GM12878 (cell line): ENCODE data around the gene RHEBL1. TPM values are rescaled to one million over a fixed set of nuclear protein-coding genes. Genes with fewer than 3 reads are reported as not detected.

Experiments used
- ATAC-seq: fragments of 200-7000 bp; cut with Tn5 transposase; 3 replicates; pipeline ENCODE4 v1.9.1; 2020; ENCODE audit warnings: mild to moderate bottlenecking, moderate library complexity
- BruUV-seq: library from RNA; stranded (reverse); fragments of 400-500 nt; replicated peaks from 2 replicates; lab custom pipeline; 2021; lab: Mats Ljungman, UMichigan
- CTCF ChIA-PET: fragments of 300-600 bp; sonication (Branson Sonifier 250); formaldehyde crosslinking; extraction: SDS; loops from one replicate; lab custom pipeline; 2021; ENCODE audit warnings: inconsistent platforms; lab: Yijun Ruan, JAX
- POLR2A ChIA-PET: fragments of 350-600 bp; formaldehyde crosslinking; extraction: SDS; loops from one replicate; lab custom pipeline; 2021; ENCODE audit warnings: inconsistent platforms; lab: Charles Lee
- RAD21 ChIA-PET: fragments of 300-600 bp; sonication (Branson Sonifier 250); formaldehyde crosslinking; loops from one replicate; lab custom pipeline; 2023; ENCODE audit warnings: antibody characterized with exemption; ENCODE audit not compliant: unreplicated experiment; lab: Charles Lee
- SMC1A ChIA-PET: fragments of 300-600 bp; sonication (Branson Sonifier 250); formaldehyde crosslinking; loops from one replicate; lab custom pipeline; 2023; ENCODE audit not compliant: unreplicated experiment, uncharacterized antibody; lab: Charles Lee
- DNase-seq: peaks from one replicate; pipeline ENCODE4 v3.0.0-alpha.2; 2011; ENCODE audit warnings: low read depth, low spot score
- FAIRE-seq: peaks from 3 replicates; lab custom pipeline; 2011; peaks lifted over from hg19 to GRCh38; lab: Jason Lieb, UNC
- H2AFZ ChIP-seq: 2 replicates; pipeline ENCODE4 v1.6.0; 2011; ENCODE audit warnings: low read depth, low read length, control low read depth; ENCODE audit not compliant: control insufficient read depth
- H3K27ac ChIP-seq: 2 replicates; pipeline ENCODE4 v1.5.1; 2011; ENCODE audit warnings: control low read depth; ENCODE audit not compliant: control insufficient read depth, insufficient read depth
- H3K27me3 ChIP-seq, 2 experiments: replicated peaks in 1 of 2; 2 replicates each; pipeline versions ENCODE4 v1.6.0 to v1.6.1; 2011; ENCODE audit warnings: low read length in 1 of 2; ENCODE audit not compliant: control insufficient read depth in 2 of 2, insufficient read depth in 2 of 2
- H3K36me3 ChIP-seq, 2 experiments: 2 replicates each; pipeline ENCODE4 v1.5.1; 2011; ENCODE audit warnings: low read length in 1 of 2; ENCODE audit not compliant: control insufficient read depth in 2 of 2, insufficient read depth in 2 of 2
- H3K4me1 ChIP-seq: 2 replicates; pipeline ENCODE4 v1.6.1; 2011; ENCODE audit warnings: mild to moderate bottlenecking, low read length, moderate library complexity, mixed read lengths; ENCODE audit not compliant: control insufficient read depth, insufficient read depth
- H3K4me2 ChIP-seq: 2 replicates; pipeline ENCODE4 v1.6.0; 2011; ENCODE audit warnings: control low read depth; ENCODE audit not compliant: control insufficient read depth, insufficient read depth
- H3K4me3 ChIP-seq: fragments of 200-600 bp; sonication (generic); 2 replicates; pipeline ENCODE4 v1.5.1; 2016
- H3K79me2 ChIP-seq: 2 replicates; pipeline ENCODE4 v1.6.0; 2011; ENCODE audit warnings: low read length; ENCODE audit not compliant: control insufficient read depth, insufficient read depth
- H3K9ac ChIP-seq: 2 replicates; pipeline ENCODE4 v1.8.0; 2011; ENCODE audit warnings: low read length, control low read depth, mixed read lengths; ENCODE audit not compliant: control insufficient read depth, insufficient read depth
- H3K9me3 ChIP-seq: replicated peaks from 3 replicates; pipeline ENCODE4 v1.5.1; 2011; ENCODE audit warnings: mild to moderate bottlenecking, low read length; ENCODE audit not compliant: control insufficient read depth, insufficient read depth
- H4K20me1 ChIP-seq: 2 replicates; pipeline ENCODE4 v1.6.0; 2011; ENCODE audit not compliant: control insufficient read depth, insufficient read depth
- CHD4 ChIP-seq: fragments of 200-600 bp; sonication (generic); IDR thresholded peaks from 2 replicates; pipeline ENCODE4 v1.6.1; 2016; ENCODE audit warnings: mild to moderate bottlenecking
- HDAC2 ChIP-seq: fragments of 200-600 bp; sonication (generic); IDR thresholded peaks from 2 replicates; pipeline ENCODE4 v1.6.1; 2017
- KAT2A ChIP-seq: conservative IDR thresholded peaks from 2 replicates; pipeline ENCODE4 v1.6.1; 2011; ENCODE audit warnings: low read depth, low read length; ENCODE audit not compliant: control insufficient read depth
- NFXL1 ChIP-seq: fragments of 450-650 bp; IDR thresholded peaks from 2 replicates; pipeline ENCODE4 v1.6.1; 2017; ENCODE audit warnings: antibody characterized with exemption, mild to moderate bottlenecking, borderline replicate concordance
- RAD21 ChIP-seq: IDR thresholded peaks from 2 replicates; pipeline ENCODE4 v1.6.1; 2011; ENCODE audit warnings: mild to moderate bottlenecking, low read depth, low read length, moderate library complexity; ENCODE audit not compliant: insufficient read depth
- whole genome bisulfite sequencing: methylation state at CpG from one replicate; pipeline ENCODE4 v1.1.6; 2016; ENCODE audit warnings: low lambda C conversion rate; ENCODE audit not compliant: insufficient replicate concordance, insufficient coverage; ENCODE audit errors: missing lambda C conversion rate; 5-methylcytosine and 5-hydroxymethylcytosine counted together
- in situ Hi-C: fragments of 300-500 bp; cut with MboI; formaldehyde crosslinking; loops from 9 replicates; pipeline ENCODE4 v1.14.3; 2018; ENCODE audit warnings: mixed read lengths
- intact Hi-C: fragments of 100-400 bp; cut with micrococcal nuclease; formaldehyde crosslinking; loops from one replicate; pipeline ENCODE4 v1.14.2; 2022; ENCODE audit not compliant: unreplicated experiment
- polyA plus RNA-seq, 11 experiments: library from polyadenylated mRNA; depleted of rRNA in 4 of 11; unstranded in 6 of 11; stranded (reverse) in 5 of 11; fragments of >200 nt; fragmentation: Nextera tagmentation in 4 of 11; fragmentation: Illumina TruSeq in 1 of 11; extraction: Ambion mirVana in 4 of 11; extraction: Trizol in 1 of 11; gene quantifications; 1 replicate in 1 of 11; 2 replicates in 10 of 11; pipeline versions ENCODE4 v1.2.1 to v1.2.3, GENCODE V29; 2011 to 2016; ENCODE audit warnings: inconsistent platforms in 2 of 11, missing spikeins in 2 of 11, low read depth in 1 of 11
- total RNA-seq, 4 experiments: library from RNA; depleted of rRNA in 3 of 4; stranded (reverse); fragments of >200 nt in 3 of 4; fragmentation: Illumina TruSeq in 1 of 4; extraction: Trizol in 1 of 4; gene quantifications; 2 replicates each; pipeline versions ENCODE4 v1.2.1 to v1.2.3, GENCODE V29; 2013 to 2021

Gene RHEBL1
- total and polyA plus RNA-seq, 10 of the 15 experiments (the other 5 are each of a cell fraction or from before 2014, with no cell fraction given), result 5.9 to 18.7 (median 12.0) TPM

DNA sequence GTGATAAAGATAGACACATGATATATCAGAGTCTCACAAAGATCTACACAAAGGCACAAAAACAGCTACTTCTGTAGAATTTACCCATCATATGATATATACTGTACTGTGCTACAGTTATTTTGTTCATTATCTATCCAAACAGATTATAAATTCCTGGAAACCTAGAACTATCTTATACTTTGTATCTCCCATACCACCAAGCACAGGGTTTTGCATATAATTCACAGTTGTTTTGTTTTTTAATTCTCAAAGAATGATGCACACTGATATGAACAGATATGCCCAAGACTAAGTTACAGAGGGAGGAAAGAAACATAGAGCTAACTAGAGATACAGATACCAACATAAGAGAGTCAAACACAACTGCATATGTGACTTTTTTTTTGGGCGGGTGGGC is 54.6 kb downstream of the RHEBL1 start:
- WGBS, result 94% methylated on average over 1 of the region's 1 CpG
- H3K9ac ChIP-seq, result no peak overlapping the region

More for the DNA sequence above, 54.6 kb downstream of the RHEBL1 start:
- Histone ChIP-seq H3K4me2 (no peak overlapping the region), H3K36me3 (peaks cover 0 to 20% of the 10 kb centered on the region in 2 experiments; a peak in 2 of 4 replicates), H3K27me3 (no peaks in the 10 kb centered on the region), H3K4me3 (no peak overlapping the region), H4K20me1 (no peaks in the 10 kb centered on the region), H3K9me3 (no peaks in the 10 kb centered on the region), H3K79me2 (peaks cover 21% of the 10 kb centered on the region), H3K27ac (no peak overlapping the region), H3K4me1 (0 out of 2 replicates have a peak, but pooled peaks cover 3% of the 10 kb centered on the region), H2AFZ (no peak overlapping the region)
- no peak for FAIRE-seq
- ChIA-PET POLR2A (interaction anchor here (1.1 to 4.9 kb wide), 3 partner anchors 16 to 163 kb away, joined by 3 to 52 read pairs (median 4); partner anchors contain the start of gene DDN), CTCF (interaction anchor here (0.7 to 11.1 kb wide), 10 partner anchors 9 to 163 kb away, joined by 3 to 172 read pairs (median 6); partner anchors contain the start of genes DDN and DDX23), RAD21 (interaction anchor here (1.2 to 5.0 kb wide), 2 partner anchors 17 to 27 kb away, joined by 4 to 62 read pairs; partner anchors contain the start of gene DDN), SMC1A (interaction anchor here (0.7 to 7.5 kb wide), 5 partner anchors 10 to 45 kb away, joined by 3 to 47 read pairs (median 6); partner anchors contain the start of gene DDN)
- TF ChIP-seq CHD4, result no peak
- TF ChIP-seq KAT2A, result no peak
- TF ChIP-seq HDAC2, result no peak
- TF ChIP-seq RAD21, result no peak
- no peak for TF ChIP-seq NFXL1
- no peak for ATAC-seq
- intact Hi-C loops, result no loop called here
- BruUV-seq, result no TSS peak
- in situ Hi-C loops, result no loop called here
- no peak for DNase-seq

Other genes starting within 250 kb of the RHEBL1 start
Only the 7 nearest of the 15 such genes appear.
- not detected in 2 replicates for gene WNT1, start 91.7 kb downstream of the RHEBL1 start, total RNA-seq (2014; rRNA removed)
- gene WNT1, start 91.7 kb downstream of the RHEBL1 start, total RNA-seq (2014; rRNA removed; fragmentation: Illumina TruSeq; extraction: Trizol), result not detected in 2 replicates
- not detected in 2 replicates for gene WNT1, start 91.7 kb downstream of the RHEBL1 start, total RNA-seq (2021)
- gene WNT1, start 91.7 kb downstream of the RHEBL1 start, polyA plus RNA-seq (2011; rRNA removed), result not detected in 2 replicates
- not detected in 2 replicates for gene WNT1, start 91.7 kb downstream of the RHEBL1 start, polyA plus RNA-seq (2014; fragmentation: Illumina TruSeq; extraction: Trizol)
- not detected for gene WNT1, start 91.7 kb downstream of the RHEBL1 start, polyA plus RNA-seq (2014; fragmentation: Nextera tagmentation; extraction: Ambion mirVana)
- not detected in 2 replicates for gene WNT1, start 91.7 kb downstream of the RHEBL1 start, polyA plus RNA-seq (2014; rRNA removed)
- gene WNT1, start 91.7 kb downstream of the RHEBL1 start, polyA plus RNA-seq (2016; fragmentation: Nextera tagmentation; extraction: Ambion mirVana), result not detected
- gene DDN, start 70.6 kb downstream of the RHEBL1 start, total RNA-seq (2014; rRNA removed), result 9.6 and 11.4 TPM in 2 replicates
- gene DDN, start 70.6 kb downstream of the RHEBL1 start, total RNA-seq (2014; rRNA removed; fragmentation: Illumina TruSeq; extraction: Trizol), result 5.1 and 5.5 TPM in 2 replicates
- gene DDN, start 70.6 kb downstream of the RHEBL1 start, total RNA-seq (2021), result 11.5 and 13.4 TPM in 2 replicates
- 1.5 and 2.0 TPM in 2 replicates for gene DDN, start 70.6 kb downstream of the RHEBL1 start, polyA plus RNA-seq (2011; rRNA removed)
- gene DDN, start 70.6 kb downstream of the RHEBL1 start, polyA plus RNA-seq (2014; fragmentation: Illumina TruSeq; extraction: Trizol), result 3.0 and 6.1 TPM in 2 replicates
- under 1 TPM; 0.10 to 0.22 TPM for gene DDN, start 70.6 kb downstream of the RHEBL1 start, polyA plus RNA-seq (2014; fragmentation: Nextera tagmentation; extraction: Ambion mirVana)
- gene DDN, start 70.6 kb downstream of the RHEBL1 start, polyA plus RNA-seq (2014; rRNA removed), result 7.4 and 10.1 TPM in 2 replicates
- gene DDN, start 70.6 kb downstream of the RHEBL1 start, polyA plus RNA-seq (2016; fragmentation: Nextera tagmentation; extraction: Ambion mirVana), result 1 to 10 TPM in 1 of 2 experiments, under 1 TPM in 1; 0.70 to 1.0 TPM
- 49.5 and 58.1 TPM in 2 replicates for gene PRKAG1, start 51.2 kb downstream of the RHEBL1 start, total RNA-seq (2014; rRNA removed)
- gene PRKAG1, start 51.2 kb downstream of the RHEBL1 start, total RNA-seq (2014; rRNA removed; fragmentation: Illumina TruSeq; extraction: Trizol), result 62.6 and 62.8 TPM in 2 replicates
- gene PRKAG1, start 51.2 kb downstream of the RHEBL1 start, total RNA-seq (2021), result 43.7 and 46.4 TPM in 2 replicates
- 91.6 and 102 TPM in 2 replicates for gene PRKAG1, start 51.2 kb downstream of the RHEBL1 start, polyA plus RNA-seq (2011; rRNA removed)
- gene PRKAG1, start 51.2 kb downstream of the RHEBL1 start, polyA plus RNA-seq (2014; fragmentation: Illumina TruSeq; extraction: Trizol), result 80.9 and 102 TPM in 2 replicates
- 10 to 100 TPM; 61.5 to 70.9 TPM for gene PRKAG1, start 51.2 kb downstream of the RHEBL1 start, polyA plus RNA-seq (2014; fragmentation: Nextera tagmentation; extraction: Ambion mirVana)
- gene PRKAG1, start 51.2 kb downstream of the RHEBL1 start, polyA plus RNA-seq (2014; rRNA removed), result 38.3 and 44.5 TPM in 2 replicates
- 10 to 100 TPM; 58.5 to 60.3 TPM for gene PRKAG1, start 51.2 kb downstream of the RHEBL1 start, polyA plus RNA-seq (2016; fragmentation: Nextera tagmentation; extraction: Ambion mirVana)
- gene KMT2D, start 9.2 kb downstream of the RHEBL1 start, total RNA-seq (2014; rRNA removed), result 10.7 and 13.3 TPM in 2 replicates
- 9.6 and 10.8 TPM in 2 replicates for gene KMT2D, start 9.2 kb downstream of the RHEBL1 start, total RNA-seq (2014; rRNA removed; fragmentation: Illumina TruSeq; extraction: Trizol)
- gene KMT2D, start 9.2 kb downstream of the RHEBL1 start, total RNA-seq (2021), result 57.9 and 71.5 TPM in 2 replicates
- gene KMT2D, start 9.2 kb downstream of the RHEBL1 start, polyA plus RNA-seq (2011; rRNA removed), result 4.6 and 7.9 TPM in 2 replicates
- 39.7 and 45.6 TPM in 2 replicates for gene KMT2D, start 9.2 kb downstream of the RHEBL1 start, polyA plus RNA-seq (2014; fragmentation: Illumina TruSeq; extraction: Trizol)
- 1 to 10 TPM in 1 of 2 experiments, under 1 TPM in 1; 0.51 to 1.2 TPM for gene KMT2D, start 9.2 kb downstream of the RHEBL1 start, polyA plus RNA-seq (2014; fragmentation: Nextera tagmentation; extraction: Ambion mirVana)
- 32.7 and 33.8 TPM in 2 replicates for gene KMT2D, start 9.2 kb downstream of the RHEBL1 start, polyA plus RNA-seq (2014; rRNA removed)
- 10 to 100 TPM; 10.1 to 10.6 TPM for gene KMT2D, start 9.2 kb downstream of the RHEBL1 start, polyA plus RNA-seq (2016; fragmentation: Nextera tagmentation; extraction: Ambion mirVana)
- not detected in 2 replicates for gene DHH, start 24.8 kb upstream of the RHEBL1 start, total RNA-seq (2014; rRNA removed)
- 0.05 TPM in 1 of 2 replicates, not detected in the other for gene DHH, start 24.8 kb upstream of the RHEBL1 start, total RNA-seq (2014; rRNA removed; fragmentation: Illumina TruSeq; extraction: Trizol)
- not detected in 2 replicates for gene DHH, start 24.8 kb upstream of the RHEBL1 start, total RNA-seq (2021)
- gene DHH, start 24.8 kb upstream of the RHEBL1 start, polyA plus RNA-seq (2011; rRNA removed), result 0.01 TPM in 1 of 2 replicates, not detected in the other
- not detected in 2 replicates for gene DHH, start 24.8 kb upstream of the RHEBL1 start, polyA plus RNA-seq (2014; fragmentation: Illumina TruSeq; extraction: Trizol)
- not detected for gene DHH, start 24.8 kb upstream of the RHEBL1 start, polyA plus RNA-seq (2014; fragmentation: Nextera tagmentation; extraction: Ambion mirVana)
- gene DHH, start 24.8 kb upstream of the RHEBL1 start, polyA plus RNA-seq (2014; rRNA removed), result 0.11 TPM in 1 of 2 replicates, not detected in the other
- not detected for gene DHH, start 24.8 kb upstream of the RHEBL1 start, polyA plus RNA-seq (2016; fragmentation: Nextera tagmentation; extraction: Ambion mirVana)
- 19.8 and 22.0 TPM in 2 replicates for gene LMBR1L, start 40.9 kb upstream of the RHEBL1 start, total RNA-seq (2014; rRNA removed)
- 11.8 and 13.5 TPM in 2 replicates for gene LMBR1L, start 40.9 kb upstream of the RHEBL1 start, total RNA-seq (2014; rRNA removed; fragmentation: Illumina TruSeq; extraction: Trizol)
- 22.1 and 24.9 TPM in 2 replicates for gene LMBR1L, start 40.9 kb upstream of the RHEBL1 start, total RNA-seq (2021)
- gene LMBR1L, start 40.9 kb upstream of the RHEBL1 start, polyA plus RNA-seq (2011; rRNA removed), result 34.2 and 42.6 TPM in 2 replicates
- 23.2 and 25.9 TPM in 2 replicates for gene LMBR1L, start 40.9 kb upstream of the RHEBL1 start, polyA plus RNA-seq (2014; fragmentation: Illumina TruSeq; extraction: Trizol)
- gene LMBR1L, start 40.9 kb upstream of the RHEBL1 start, polyA plus RNA-seq (2014; fragmentation: Nextera tagmentation; extraction: Ambion mirVana), result 1 to 10 TPM; 2.1 to 2.8 TPM
- gene LMBR1L, start 40.9 kb upstream of the RHEBL1 start, polyA plus RNA-seq (2014; rRNA removed), result 22.4 and 24.7 TPM in 2 replicates
- gene LMBR1L, start 40.9 kb upstream of the RHEBL1 start, polyA plus RNA-seq (2016; fragmentation: Nextera tagmentation; extraction: Ambion mirVana), result 10 to 100 TPM; 18.0 to 20.3 TPM
- gene TUBA1B, start 61.4 kb upstream of the RHEBL1 start, total RNA-seq (2014; rRNA removed), result 3,981 and 4,275 TPM in 2 replicates
- gene TUBA1B, start 61.4 kb upstream of the RHEBL1 start, total RNA-seq (2014; rRNA removed; fragmentation: Illumina TruSeq; extraction: Trizol), result 2,309 and 2,328 TPM in 2 replicates
- gene TUBA1B, start 61.4 kb upstream of the RHEBL1 start, total RNA-seq (2021), result 2,549 and 2,597 TPM in 2 replicates
- gene TUBA1B, start 61.4 kb upstream of the RHEBL1 start, polyA plus RNA-seq (2011; rRNA removed), result 2,835 and 4,712 TPM in 2 replicates
- 4,423 and 4,647 TPM in 2 replicates for gene TUBA1B, start 61.4 kb upstream of the RHEBL1 start, polyA plus RNA-seq (2014; fragmentation: Illumina TruSeq; extraction: Trizol)
- 1,000 to 10,000 TPM; 2,848 to 3,323 TPM for gene TUBA1B, start 61.4 kb upstream of the RHEBL1 start, polyA plus RNA-seq (2014; fragmentation: Nextera tagmentation; extraction: Ambion mirVana)
- 3,699 TPM in 2 replicates for gene TUBA1B, start 61.4 kb upstream of the RHEBL1 start, polyA plus RNA-seq (2014; rRNA removed)
- 1,000 to 10,000 TPM; 3,405 to 3,731 TPM for gene TUBA1B, start 61.4 kb upstream of the RHEBL1 start, polyA plus RNA-seq (2016; fragmentation: Nextera tagmentation; extraction: Ambion mirVana)